NCI-H1417 treated with DMSO at 0.1 percent for 48 hours (cell line): Measurements from ENCODE around the gene TTLL10.
"Not testable (repeated sequence)": the region's sequence is repeated elsewhere in the genome, so short reads cannot be mapped to it uniquely, and the experiment has no call there.

Experiments
- DNase-seq: peaks from one replicate; lab custom pipeline; 2025; lab: John Stamatoyannopoulos, UW

Gene TTLL10

DNA sequence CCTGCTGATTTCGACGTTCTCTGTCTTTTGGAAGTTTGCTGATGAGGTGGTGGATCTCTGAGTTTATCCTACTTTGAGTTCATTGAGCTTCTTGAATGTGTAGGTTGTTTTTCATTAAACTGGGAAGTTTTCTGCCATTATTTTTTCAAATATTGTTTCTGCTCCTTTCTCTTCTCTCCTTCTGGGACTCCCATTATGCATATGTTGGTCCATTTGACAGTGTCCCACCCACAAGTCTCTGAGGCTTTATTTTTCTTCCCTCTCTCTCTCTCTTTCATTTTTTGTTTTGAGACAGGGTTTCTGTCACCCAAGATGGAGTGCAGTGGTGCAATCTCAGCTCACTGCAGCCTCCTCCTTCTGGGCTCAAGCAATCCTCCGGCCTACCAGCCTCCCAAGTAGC, 21.0 kb downstream of the TTLL10 start:
- no peak for DNase-seq

DNA sequence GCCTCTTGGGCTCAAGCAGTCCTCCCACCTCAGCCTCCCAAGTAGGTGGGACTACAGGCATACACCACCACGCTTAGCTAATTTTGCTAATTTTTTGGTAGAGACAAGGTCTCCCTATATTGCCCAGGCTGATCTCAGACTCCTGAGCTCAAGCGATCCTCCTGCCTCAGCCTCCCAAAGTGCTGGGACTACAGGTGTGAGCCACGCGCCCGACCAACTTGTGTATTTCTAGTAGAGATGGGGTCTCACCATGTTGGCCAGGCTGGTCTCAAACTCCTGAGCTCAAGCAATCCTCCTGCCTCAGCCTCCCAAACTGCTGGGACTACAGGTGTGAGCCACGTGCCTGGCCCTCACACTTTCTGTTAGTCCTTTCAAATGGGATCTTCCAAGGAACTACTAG, 22.0 kb downstream of the TTLL10 start:
- not testable (repeated sequence) for DNase-seq

DNA sequence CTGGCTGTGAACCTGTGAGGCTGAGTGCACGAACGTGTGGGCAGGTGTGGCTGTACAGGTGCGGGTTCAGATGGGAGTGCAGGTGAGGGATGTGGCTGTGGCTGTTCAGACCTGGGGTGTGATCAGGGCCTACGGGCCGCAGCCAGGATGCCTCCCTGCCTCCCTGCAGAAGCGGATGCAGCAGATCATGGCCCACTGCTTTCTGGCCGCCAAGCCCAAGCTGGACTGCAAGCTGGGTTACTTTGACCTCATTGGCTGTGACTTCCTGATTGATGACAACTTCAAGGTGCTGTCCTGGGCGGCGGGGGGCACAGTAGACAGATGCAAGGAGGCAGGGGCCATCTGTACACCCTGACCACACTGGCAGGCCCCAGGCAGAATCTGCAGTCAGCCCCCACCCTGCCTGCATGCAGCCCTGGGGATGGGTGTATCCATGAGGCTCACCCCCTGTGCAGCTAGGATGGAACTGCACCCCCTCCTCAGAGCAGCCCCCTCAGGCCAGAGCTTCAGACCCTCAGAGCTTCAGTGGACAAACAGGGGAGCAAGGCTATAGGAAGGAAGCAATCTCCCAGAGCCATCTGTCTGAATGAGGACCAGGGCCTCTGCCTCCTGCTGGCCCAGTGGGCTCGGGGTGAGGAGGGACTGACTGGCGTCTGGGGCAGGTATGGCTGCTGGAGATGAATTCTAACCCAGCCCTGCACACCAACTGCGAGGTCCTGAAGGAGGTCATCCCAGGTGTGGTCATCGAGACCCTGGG, 22.9 kb downstream of the TTLL10 start:
- DNase-seq = no peak

DNA sequence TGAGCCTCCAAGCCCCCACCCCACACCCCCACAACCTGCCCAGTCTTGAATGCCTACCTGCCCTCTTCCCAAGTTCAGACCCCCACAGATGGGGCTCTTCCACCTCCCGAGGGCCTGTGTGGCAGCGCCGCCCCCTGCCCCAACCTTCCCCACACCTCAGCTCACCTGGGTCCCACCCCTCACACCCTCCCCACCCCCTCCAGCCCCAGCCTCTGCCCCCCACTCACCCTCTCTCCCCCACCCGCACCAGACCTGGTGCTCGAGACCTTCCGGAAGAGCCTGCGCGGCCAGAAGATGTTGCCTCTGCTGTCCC, 23.5 kb downstream of the TTLL10 start:
- DNase-seq = no peak

DNA sequence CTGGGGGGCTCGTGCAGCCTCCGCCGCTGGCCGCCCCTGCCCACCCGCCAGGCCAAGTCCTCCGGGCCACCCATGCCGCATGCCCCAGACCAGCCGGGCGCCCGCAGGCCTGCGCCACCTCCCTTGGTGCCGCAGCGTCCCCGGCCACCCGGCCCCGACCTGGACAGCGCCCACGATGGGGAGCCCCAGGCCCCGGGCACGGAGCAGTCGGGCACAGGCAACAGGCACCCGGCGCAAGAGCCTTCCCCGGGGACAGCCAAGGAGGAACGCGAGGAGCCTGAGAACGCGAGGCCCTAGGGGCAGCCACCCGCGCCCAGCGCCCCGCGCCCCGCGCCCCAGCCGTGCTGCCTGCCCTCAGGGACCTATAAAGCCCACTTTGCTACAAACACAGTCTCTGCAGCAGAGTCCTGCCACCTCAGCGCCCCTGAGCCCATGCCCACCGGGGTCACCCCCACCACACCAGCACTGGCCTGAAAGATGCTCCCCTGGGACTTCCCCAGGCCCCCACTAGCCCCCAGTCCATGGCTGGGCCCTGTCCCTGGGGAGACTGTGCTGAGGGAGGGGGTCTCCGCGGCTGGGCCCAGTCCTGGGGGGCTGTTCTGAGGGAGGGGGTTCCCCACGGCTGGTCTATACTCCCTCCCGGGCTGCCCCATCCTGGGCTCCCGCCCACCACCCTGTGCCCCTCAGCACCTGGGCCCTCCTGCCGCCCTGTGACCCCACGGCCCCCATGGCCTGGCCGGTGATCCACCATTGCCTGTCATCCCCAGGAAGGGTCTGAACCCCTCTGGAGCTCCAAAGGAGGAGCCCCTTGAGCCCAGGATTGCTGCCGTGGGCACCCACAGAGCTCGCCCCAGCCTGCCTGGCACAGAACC, 24.1 kb downstream of the TTLL10 start:
- DNase-seq = no peak

DNA sequence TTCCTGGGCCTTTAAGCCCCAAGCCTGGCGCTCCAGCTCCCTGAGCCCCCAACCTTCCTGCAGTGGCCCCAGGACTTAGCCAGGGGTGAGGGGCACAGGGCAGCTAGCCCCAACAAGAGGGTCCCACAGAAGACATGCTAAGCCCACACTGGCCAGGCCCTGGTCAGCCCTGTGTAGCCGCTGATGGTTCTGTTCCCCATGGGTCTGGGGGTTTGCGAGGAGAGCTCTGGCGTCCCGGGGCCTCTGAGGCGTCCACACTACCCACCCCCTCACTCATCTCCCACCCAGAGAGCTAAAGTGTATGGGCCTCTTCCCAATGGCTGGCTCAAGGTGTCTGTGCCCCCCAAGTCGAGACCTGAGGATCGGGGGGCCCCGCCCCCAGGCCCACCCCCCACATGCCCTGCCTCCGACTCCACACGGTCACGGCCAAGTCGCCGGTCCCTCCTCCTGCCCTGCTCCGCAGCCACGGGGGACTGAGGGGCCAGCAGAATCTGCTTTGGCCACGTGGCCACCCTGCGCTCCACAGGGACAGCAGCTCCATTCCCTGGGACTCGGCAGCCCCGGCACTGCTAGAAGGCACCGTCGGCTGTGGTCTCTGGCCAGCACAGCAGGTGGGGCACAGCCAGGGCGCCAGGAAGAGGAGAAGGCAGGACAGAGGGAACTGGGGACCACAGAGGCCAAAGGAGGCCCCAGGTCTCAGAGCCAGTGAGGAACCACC, 24.9 kb downstream of the TTLL10 start:
- no peak for DNase-seq

DNA sequence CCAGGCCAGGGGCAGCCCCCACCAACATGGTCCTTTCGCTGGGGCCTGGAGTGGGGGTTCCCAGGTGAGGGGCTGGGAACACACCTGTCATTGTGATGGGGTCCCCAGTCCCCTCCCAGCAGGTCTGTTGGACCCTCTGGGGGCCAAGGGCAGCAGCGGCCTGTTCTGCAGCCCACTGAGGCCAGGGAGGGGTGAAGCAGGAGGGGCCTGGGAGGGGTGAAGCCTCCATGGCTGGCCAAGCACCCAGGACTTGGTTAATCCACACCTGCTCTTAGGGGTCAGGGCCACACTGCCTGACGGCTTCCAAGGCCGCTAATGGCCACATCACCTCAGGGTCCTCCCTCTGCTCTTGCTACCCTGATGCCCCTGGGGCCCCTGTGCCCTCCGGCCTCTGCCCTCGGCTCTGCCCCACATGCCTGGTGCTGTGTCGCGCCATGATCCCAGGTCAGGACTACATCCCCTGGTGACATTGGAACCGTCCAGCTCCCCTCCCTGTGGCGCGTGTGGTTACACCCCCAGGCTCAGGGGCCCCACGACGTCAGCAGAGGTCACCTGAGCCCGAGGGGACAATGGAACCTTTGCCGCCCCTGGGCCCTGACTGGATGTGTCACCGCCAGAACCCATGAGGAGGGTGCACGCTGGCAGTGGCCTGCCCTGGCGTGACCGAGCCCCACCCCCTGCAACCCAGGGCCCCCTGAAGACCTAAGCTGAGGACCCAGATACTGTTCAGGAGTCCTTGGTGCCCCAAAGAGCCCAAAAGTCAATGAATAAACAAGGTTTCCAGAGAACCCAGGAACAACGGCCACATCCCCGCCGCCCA, 25.7 kb downstream of the TTLL10 start:
- DNase-seq = no peak

DNA sequence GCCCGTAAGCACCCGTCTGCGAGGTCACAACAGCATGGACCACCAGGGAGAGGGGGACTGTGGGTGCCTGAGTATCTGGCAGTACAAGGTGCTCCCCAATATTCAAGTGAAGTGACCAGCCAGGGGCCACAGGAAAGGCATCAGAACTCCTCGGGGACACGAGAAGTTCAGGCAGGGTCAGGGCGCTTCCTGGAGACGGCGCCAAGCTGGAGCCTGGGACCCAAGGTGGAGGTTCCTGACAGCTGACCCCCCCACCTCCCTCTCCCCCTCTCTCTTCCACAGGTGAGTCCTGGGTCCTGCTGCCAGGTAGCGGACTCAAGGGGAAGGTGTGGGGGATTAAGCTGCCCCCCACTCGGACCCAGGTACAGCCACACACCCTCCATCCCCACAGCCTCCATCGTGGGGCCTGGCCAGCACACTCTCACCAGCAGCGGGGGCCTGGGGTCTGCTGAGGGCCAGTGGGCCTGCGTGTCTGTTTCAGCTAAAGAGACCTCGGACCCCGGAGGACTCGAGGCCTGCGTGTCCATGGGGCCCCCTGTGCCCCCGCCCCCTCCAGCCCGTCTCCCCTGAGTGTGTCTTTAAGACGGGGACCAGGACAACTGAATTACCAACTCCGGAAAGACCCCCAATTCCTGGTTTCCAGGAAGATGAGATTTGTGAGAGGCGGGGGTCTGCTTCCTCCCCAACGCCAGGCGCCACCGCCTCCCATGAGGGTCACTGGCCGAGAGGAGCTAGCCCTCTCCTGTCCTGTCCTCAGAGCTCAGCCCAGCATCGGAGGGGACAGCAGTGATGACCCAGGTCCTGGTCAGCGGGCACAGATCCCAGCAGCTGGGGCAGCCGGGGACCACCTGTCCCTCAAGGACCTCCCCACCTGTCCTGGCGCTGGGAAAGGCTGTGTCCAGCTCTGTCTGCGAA, 26.5 kb downstream of the TTLL10 start:
- DNase-seq = no peak

DNA sequence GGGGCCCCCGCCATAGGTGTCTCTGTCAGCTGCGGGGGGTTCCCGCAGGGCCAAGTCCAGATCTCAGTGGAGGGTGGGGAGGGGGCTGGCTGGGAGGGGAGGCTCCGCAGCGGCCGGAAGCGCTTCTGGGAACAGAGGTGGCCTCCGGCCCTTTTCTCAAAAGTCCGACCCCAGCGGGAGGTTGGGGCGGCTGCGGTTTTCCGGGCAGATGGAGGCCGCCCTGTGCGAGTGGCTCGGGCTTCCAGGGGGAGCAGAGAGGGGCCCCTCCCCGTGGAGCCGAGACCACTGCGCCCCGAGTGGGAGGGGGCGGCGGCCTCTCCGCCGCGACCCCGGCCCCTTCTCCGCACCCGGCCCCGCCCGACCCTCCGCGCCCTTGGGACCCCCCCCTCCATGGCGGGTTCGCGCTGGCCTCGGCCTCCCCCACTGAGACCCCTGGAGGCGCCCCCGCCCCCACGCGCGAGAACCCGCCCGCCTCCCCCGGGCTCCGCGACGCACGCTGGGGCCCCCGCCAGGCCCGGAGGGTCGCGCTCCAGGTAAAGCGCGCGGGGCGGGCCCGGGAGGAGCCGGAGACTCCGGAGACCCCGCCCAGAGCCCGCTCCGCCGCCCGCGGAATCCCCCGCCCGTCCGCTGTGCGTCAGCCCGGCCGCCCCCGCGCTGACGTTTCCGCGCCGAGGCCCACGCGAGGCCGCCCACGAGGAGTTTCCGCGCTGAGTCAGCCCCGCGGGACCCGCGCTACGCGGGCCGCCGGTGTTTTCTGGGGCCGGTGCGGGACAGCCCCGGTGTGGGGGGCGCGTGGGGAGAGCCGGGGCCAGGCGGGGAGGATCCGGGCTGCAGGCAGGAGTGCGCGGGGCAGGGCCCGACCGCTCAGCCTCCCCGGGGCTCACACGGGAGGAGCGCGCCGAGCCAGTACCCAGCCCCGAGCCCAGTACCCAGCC, 27.5 kb downstream of the TTLL10 start:
- no peak for DNase-seq

DNA sequence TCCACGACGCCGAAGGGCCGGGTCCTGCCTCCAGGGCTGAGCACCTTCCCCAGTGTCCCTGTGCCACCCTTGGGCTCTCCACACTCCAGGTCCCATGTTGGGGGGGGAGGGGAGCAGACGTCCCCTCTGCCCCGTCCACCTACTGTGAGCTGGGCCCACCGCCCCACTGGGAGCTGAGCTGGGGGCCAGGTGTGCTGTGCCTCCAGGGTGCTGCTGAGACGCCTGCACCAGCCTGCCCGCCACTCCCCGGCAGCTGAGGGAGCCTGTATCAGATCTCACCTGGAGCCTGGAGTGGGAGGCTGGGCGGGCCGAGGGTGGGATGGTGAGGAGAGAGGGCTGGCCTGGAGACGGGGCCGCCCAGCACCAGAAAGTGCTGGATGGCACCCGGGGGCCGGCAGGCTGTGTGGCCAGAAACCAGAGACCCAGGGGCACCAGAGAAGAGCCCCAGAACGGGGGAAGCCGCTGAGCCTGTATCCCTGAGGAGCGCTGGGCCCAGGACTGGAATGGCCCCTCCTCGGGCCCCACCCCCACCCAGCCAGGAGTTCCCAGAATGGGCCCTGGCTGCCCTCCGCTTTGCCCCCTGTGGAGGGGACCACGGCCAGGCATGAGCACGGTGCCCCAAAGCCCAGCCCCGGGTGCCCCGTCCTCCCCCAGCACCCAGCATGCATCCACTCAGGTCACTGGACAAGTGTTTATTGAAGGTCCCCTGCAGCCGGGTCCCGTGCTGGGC, 29.3 kb downstream of the TTLL10 start:
- DNase-seq = no peak

DNA sequence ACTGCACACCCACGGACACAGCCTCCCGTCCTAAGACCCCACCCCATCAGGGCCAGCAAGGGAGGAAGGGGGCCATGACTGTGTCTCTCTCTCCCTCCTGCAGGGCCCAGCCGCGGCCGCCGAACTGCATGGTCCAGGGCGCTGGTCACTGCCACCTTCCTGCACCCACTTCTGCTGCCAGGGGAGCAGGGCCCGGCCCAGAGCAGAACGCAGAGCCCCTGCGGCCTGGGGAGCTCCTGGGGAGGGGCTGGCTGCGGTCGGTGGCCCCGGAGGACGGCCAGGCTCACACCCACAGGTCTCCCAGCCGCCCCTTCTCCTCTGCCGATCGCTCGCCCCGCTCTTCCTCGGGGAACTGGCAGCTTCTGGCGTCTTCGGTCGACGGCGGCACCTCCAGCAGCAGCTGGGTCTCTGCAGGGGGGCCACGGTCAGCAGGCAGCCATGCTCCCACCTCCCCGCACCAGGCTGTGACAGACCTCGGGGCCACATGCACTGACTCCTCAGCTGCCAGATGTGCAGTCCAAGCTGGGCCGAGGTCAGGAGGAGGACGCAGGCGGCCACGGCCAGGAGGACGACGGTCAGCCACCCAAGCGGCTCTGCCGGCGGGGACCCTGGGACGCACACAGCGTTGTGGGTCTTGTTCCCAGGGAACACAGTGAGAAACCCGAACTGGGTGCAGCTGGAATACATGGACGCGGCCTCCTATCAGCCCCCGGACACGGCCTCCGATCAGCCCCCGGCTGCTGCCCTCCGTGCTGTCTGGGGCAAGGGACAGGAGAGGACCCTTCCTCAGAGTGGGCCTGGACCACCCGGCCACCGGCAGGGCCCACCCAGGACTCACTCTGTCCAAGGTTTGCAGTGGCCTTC, 30.1 kb downstream of the TTLL10 start:
- no peak for DNase-seq

DNA sequence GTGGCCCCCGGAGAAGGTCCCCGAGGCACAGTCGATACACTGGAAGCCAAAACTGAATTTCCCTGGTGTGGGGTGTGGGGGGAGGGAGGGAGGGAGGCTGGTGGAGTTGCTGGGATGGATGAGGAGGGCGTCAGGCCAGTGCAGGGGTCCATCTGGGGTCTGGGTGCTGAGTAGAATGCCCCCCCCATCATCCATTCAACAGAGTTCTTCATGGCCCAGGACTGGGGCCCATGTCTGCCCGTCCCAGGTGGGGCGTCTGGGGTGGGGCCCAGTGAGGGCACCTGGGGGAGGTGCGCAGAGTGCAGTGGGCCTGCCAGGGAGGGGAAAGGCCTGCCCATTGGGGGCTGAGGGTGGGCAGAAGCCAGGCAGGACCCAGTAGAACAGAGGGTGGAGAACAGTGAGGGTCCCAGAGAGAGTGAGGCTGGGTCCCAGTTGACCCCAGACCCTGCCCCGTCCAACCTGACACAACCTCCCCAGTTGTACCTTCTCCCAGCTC, 30.8 kb downstream of the TTLL10 start:
- DNase-seq = no peak

DNA sequence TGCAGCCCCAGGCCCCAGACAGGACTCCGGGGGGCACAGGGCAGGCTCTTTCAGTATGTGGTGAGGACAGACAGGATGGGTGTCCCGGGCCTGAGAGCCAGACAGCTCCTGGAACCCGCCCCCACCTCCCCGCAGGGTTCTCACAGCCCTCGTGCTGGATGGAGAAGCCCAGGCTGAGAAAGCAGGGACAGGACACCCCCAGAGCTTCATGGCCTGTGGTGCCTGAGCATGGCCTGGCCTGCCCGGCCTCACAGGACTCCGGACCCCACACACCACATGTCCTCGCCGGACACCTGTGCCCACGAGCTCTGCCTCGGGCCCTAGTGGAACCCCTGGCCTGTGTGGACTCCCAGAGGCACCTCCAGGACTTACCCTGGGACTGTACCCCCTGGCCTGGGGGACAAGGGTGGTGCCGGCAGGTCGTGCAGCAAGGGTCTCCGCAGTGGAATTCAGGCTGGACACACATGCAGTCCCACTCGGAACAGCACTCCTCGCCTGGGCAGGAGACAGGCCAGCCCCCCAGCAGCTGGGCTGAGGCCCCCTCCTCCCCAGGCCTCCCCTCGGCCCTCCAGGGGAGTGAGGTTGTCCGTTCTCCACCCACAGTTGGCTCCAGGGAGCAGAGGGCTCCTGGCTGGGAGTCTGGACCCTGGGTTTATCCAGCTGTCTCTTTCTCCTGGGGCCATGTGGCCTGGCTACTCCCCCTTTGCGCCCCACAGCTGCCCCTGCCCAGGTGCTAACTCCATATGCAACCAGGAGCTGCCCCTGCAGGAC, 31.5 kb downstream of the TTLL10 start:
- no peak for DNase-seq

DNA sequence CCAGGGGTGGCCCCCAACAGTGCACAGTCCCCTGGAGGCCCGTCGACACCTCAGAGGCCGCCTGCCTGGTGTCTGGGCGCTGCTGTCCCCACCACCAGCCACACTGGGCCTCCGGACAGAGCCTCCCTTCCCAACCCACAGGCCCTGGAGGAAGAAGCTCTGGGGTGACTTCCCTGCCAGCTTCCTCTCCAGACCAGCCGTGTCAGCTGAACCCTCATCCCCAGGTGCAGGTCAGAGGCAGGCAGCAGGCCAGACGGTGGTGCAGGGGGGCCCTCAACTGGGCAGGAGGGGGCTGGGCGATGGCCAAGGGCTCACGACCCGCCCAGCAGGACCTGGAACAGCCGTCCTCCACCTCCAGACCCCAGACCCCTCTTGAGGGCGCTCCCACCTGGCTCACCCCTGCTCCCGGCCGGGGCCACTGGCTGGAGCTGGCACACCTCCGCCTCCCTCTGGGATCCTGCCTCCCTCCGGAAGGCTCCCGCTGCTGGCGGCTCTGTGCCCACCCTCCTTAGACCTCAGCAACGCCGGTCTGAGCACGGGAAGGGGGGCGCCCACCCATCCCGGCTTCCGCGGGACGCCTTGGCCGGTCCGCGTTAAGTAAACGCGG, 32.2 kb downstream of the TTLL10 start:
- DNase-seq = no peak

DNA sequence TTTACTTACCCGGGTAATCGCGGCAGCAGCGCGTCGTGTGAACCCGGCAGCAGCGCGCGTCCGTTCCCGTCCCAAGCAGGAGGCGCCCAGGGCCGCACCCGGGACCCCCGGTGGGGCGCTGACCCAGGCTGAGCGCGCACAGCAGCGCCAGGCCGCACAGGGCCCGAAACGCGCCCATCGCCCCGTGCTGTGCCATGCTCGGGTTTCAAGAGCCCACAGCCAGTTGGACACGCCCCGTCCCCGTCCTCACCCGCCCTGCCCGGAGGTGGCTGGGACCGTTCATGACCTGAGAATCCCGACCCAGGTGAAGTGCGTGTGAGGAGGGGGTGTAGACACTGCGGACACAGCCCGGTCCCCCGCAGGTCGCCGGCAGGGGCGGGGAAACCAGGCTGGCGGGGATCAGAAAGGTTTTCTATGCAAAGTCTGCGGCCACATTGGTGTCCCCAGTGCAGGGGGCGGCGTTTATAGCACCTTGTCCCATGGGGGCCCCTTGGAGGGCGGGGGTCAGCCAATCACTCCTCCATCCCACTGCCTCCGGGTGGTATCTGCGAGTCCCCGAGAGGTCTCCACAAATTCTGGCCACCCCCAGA, 32.8 kb downstream of the TTLL10 start, which contains the start of gene TNFRSF18:
TSS of gene TNFRSF18 (minus strand) at position 217 of the 590 bp plus-strand sequence. CDS start at position 196, 21 bp downstream.
- no peak for DNase-seq

DNA sequence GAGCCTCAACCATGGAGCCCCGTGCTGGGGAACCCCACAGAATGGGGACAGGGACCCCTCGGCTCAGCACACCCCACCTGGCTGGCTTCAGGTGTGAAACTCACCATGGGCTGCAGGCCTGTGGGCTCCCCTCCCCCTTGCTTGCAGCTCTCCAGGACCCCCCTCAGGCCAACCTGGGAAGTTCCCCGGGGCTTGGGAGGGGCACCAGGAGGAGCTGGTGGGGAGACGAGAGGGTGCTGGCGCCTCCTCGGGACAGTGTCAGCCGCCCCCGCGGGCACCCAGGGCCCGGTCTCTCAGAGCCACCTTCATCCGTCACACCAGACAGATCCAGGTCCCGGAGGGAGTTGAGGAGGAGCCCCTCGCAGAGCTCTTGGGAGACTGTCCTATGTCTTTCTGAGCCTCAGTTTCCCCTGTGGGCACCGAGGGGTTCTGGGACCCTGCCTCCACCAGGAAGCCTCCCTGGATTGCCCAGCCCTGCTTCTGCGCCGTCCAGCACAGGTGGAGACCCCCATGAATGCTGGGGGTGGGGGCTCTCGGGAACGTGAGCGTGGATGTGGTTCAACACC, 33.4 kb downstream of the TTLL10 start:
- no peak for DNase-seq
